Aorta (tissue), 5 donors: ENCODE results near the gene LRMDA. TPM values are rescaled to one million over a fixed set of nuclear protein-coding genes. Genes with fewer than 3 reads are reported as not detected.

Experiments used
- ATAC-seq: fragments of 200-7000 bp; cut with Tn5 transposase; one replicate; pipeline ENCODE4 v1.9.1; 2022; ENCODE audit warnings: moderate library complexity; ENCODE audit not compliant: low FRiP score
- DNase-seq, 2 donors: peaks; one replicate each; pipeline ENCODE4 v3.0.0-alpha.2; 2020
- H3K27ac ChIP-seq, 2 donors: one replicate each; pipeline ENCODE4 v1.5.1; 2013; ENCODE audit warnings: low read length in 2 of 2, mild to moderate bottlenecking in 2 of 2, moderate library complexity in 2 of 2, control low read depth in 1 of 2, inconsistent platforms in 1 of 2, low read depth in 1 of 2
- H3K27me3 ChIP-seq, 2 donors: one replicate each; pipeline ENCODE4 v1.6.1; 2013; ENCODE audit warnings: control low read depth in 1 of 2, low read length in 1 of 2, mild to moderate bottlenecking in 1 of 2, moderate library complexity in 1 of 2; ENCODE audit not compliant: insufficient read depth in 2 of 2, control insufficient read depth in 1 of 2
- H3K36me3 ChIP-seq, 2 donors: one replicate each; pipeline ENCODE4 v1.6.1; 2013; ENCODE audit warnings: control low read depth in 1 of 2, low read length in 1 of 2, mild to moderate bottlenecking in 1 of 2; ENCODE audit not compliant: insufficient read depth in 2 of 2, control insufficient read depth in 1 of 2
- H3K4me1 ChIP-seq, 2 donors: one replicate each; pipeline ENCODE4 v1.6.1; 2013; ENCODE audit warnings: low read length in 2 of 2, control low read depth in 1 of 2, mild to moderate bottlenecking in 1 of 2, moderate library complexity in 1 of 2; ENCODE audit not compliant: insufficient read depth in 2 of 2, control insufficient read depth in 1 of 2
- H3K4me3 ChIP-seq, 2 donors: one replicate each; pipeline ENCODE4 v1.5.1; 2013; ENCODE audit warnings: low read length in 2 of 2, control low read depth in 1 of 2, mild to moderate bottlenecking in 1 of 2
- H3K9me3 ChIP-seq: one replicate; pipeline ENCODE4 v1.6.1; 2013; ENCODE audit warnings: mild to moderate bottlenecking, low read length; ENCODE audit not compliant: control insufficient read depth
- WGBS, 2 donors: extraction: QIAGEN DNeasy Blood & Tissue Kit; methylation state at CpG; one replicate each; pipeline ENCODE4 v1.1.7; 2013; 5-methylcytosine and 5-hydroxymethylcytosine counted together
- intact Hi-C, 2 donors: fragments of 100-400 bp; cut with DNase I; formaldehyde crosslinking; loops; one replicate each; pipeline versions ENCODE4 v1.14.2 to v1.15.0; 2022
- polyA plus RNA-seq, 2 donors: library from polyadenylated mRNA; stranded (reverse); fragments of 200-250 nt; gene quantifications; one replicate each; pipeline ENCODE4 v1.2.3, GENCODE V29; 2013
- total RNA-seq, 2 donors: library from RNA; stranded (reverse); fragmentation: NEBNext Ultra II Directional; extraction: Animal tissue kit (Norgen Biotek cat#: 25700); gene quantifications; one replicate each; pipeline ENCODE4 v1.2.1, GENCODE V29; 2021
- donor health status: healthy with polysubstance abuse.
- donor health status: Bipolar disorder and iron deficiency.
- donor health status: DM: no; HTN: no; CAD: no.
- donor health status: DM: no; HTN: no; CAD: no.
- donor health status: DM: yes; HTN: yes; CAD: no.

LRMDA gene
- total and polyA plus RNA-seq, 4 donors: 7.4 to 25.7 (median 14.7) TPM

- Histone ChIP-seq H3K9me3 (no peaks in the 10 kb centered on the region), H3K27ac (no peak overlapping the region), H3K27me3 (no peaks in the 10 kb centered on the region), H3K36me3 (no peaks in the 10 kb centered on the region), H3K4me3 (no peak overlapping the region), H3K4me1 (peaks cover 0 to 2% of the 10 kb centered on the region in 2 donors)
- ATAC-seq: peak; percentile 86
- intact Hi-C loops: no loop called here
- 32 to 37% methylated on average over 3 of the region's 3 CpGs for WGBS, 2 donors
- DNase-seq: peak in 1 of 2 donors; percentile 72
Observed at GRCh38 chr10:75469006-75469616, 37.7 kb downstream of the LRMDA start.

- no peaks in the 10 kb centered on the region for H3K36me3 ChIP-seq
- no peak overlapping the region for H3K27ac ChIP-seq
- no peak overlapping the region for H3K4me3 ChIP-seq
- no peaks in the 10 kb centered on the region for H3K9me3 ChIP-seq
- peaks cover 0 to 2% of the 10 kb centered on the region in 2 donors for H3K4me1 ChIP-seq
- intact Hi-C loops: no loop called here
- H3K27me3 ChIP-seq: no peaks in the 10 kb centered on the region
- ATAC-seq (peak; percentile 25), DNase-seq (peak in 1 of 2 donors; percentile 48)
- 31 to 32% methylated on average over 4 of the region's 4 CpGs for WGBS, 2 donors
Observed at GRCh38 chr10:75470901-75471300, 39.5 kb downstream of the LRMDA start.

DNA sequence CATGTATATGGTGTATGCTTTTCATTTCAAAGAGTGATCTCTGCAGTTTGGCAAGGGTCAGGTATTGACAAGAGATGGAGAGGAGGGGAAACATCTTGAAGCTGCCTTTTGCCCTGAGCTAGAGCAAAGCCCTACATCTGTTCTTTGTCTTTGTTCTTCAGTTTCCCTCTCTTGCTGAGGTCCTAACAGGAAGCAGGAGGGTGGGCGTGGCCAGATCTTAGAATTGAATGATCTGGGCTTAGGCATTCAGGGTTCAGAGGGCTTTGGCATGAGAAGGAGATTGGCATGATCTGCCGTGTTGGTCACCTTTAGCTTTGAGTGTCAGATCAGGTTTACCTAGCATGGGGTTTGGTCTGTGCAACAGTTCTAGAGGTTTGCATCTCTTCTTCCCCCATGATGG lies 41.3 kb downstream of the LRMDA start:
- H3K27ac ChIP-seq: no peak overlapping the region
- no peak for DNase-seq
- no peak for ATAC-seq
- intact Hi-C loops: no loop called here
- H3K36me3 ChIP-seq: no peaks in the 10 kb centered on the region
- H3K4me1 ChIP-seq: peaks cover 0 to 2% of the 10 kb centered on the region in 2 donors
- no peak overlapping the region for H3K4me3 ChIP-seq
- 96 to 100% methylated on average over 2 of the region's 2 CpGs for WGBS, 2 donors
- H3K9me3 ChIP-seq: no peaks in the 10 kb centered on the region
- H3K27me3 ChIP-seq: no peaks in the 10 kb centered on the region

- Histone ChIP-seq H3K36me3 (no peaks in the 10 kb centered on the region), H3K27me3 (no peaks in the 10 kb centered on the region), H3K4me3 (no peak overlapping the region), H3K9me3 (no peaks in the 10 kb centered on the region), H3K4me1 (peaks cover 0 to 2% of the 10 kb centered on the region in 2 donors), H3K27ac (no peak overlapping the region)
- intact Hi-C loops: no loop called here
- DNase-seq: no peak
- no peak for ATAC-seq
Observed at GRCh38 chr10:75474106-75474505, 42.7 kb downstream of the LRMDA start.

- Histone ChIP-seq H3K4me3 (no peak overlapping the region), H3K27ac (no peak overlapping the region), H3K9me3 (no peaks in the 10 kb centered on the region), H3K27me3 (no peaks in the 10 kb centered on the region), H3K4me1 (no peaks in the 10 kb centered on the region), H3K36me3 (no peaks in the 10 kb centered on the region)
- no peak for ATAC-seq
- 83 to 85% methylated on average over 7 of the region's 7 CpGs for WGBS, 2 donors
- intact Hi-C loops: no loop called here
- DNase-seq: no peak
Observed at GRCh38 chr10:75475460-75476182, 44.2 kb downstream of the LRMDA start.

DNA sequence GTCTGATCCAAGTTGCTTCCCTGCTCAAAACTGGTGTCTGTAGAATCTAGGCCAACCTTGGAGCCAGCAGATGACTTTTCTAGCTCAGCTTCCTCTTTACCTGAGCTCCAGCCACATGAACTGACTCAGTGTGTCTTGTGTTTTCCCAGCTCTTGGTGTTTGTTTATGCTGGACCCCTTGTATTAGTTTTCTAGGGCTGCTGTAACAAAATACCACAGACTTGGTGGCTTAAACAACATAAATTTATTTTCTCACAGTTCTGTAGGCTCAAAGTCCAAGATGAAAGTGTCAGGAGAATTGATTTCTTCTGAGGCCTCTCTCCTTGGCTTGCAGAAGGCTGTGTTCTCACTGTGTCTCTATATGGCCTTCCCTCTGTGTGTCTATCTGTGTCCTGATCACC lies 45.1 kb downstream of the LRMDA start:
- Histone ChIP-seq H3K4me3 (no peak overlapping the region), H3K9me3 (no peaks in the 10 kb centered on the region), H3K36me3 (no peaks in the 10 kb centered on the region), H3K27ac (no peak overlapping the region), H3K4me1 (no peaks in the 10 kb centered on the region), H3K27me3 (no peaks in the 10 kb centered on the region)
- no peak for DNase-seq
- intact Hi-C loops: no loop called here
- no peak for ATAC-seq

DNA sequence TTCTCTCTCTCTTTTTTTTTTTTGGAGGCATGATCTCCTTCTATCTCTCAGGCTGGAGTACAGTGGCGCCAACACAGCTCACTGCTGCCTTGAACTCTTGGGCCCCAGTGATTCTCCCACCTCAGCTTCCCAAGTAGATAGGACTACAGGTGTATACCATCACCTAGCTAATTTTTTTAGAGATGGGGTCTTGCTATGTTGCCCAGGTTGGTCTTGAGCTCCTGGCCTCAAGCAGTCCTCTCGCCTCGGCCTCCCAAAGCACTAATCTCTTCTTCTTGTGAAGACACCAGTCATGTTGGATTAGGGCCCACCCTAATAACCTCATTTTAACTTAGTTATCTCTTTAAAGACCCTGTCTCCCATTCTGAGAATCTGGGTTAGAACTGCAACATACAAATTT lies 45.6 kb downstream of the LRMDA start:
- no peak overlapping the region for H3K27ac ChIP-seq
- no peaks in the 10 kb centered on the region for H3K27me3 ChIP-seq
- ATAC-seq (no peak), DNase-seq (no peak)
- no peaks in the 10 kb centered on the region for H3K4me1 ChIP-seq
- intact Hi-C loops: no loop called here
- no peaks in the 10 kb centered on the region for H3K9me3 ChIP-seq
- no peak overlapping the region for H3K4me3 ChIP-seq
- no peaks in the 10 kb centered on the region for H3K36me3 ChIP-seq
- 100% methylated on average over 3 of the region's 3 CpGs for WGBS, 2 donors

- WGBS, 2 donors: 91% methylated on average over 4 of the region's 4 CpGs
- H3K36me3 ChIP-seq: no peaks in the 10 kb centered on the region
- no peak overlapping the region for H3K4me3 ChIP-seq
- no peaks in the 10 kb centered on the region for H3K27me3 ChIP-seq
- no peaks in the 10 kb centered on the region for H3K4me1 ChIP-seq
- DNase-seq (no peak), ATAC-seq (no peak)
- intact Hi-C loops: no loop called here
- H3K27ac ChIP-seq: no peak overlapping the region
- H3K9me3 ChIP-seq: no peaks in the 10 kb centered on the region
Observed at GRCh38 chr10:75477680-75478079, 46.3 kb downstream of the LRMDA start.

GRCh38 chr10:75480374-75480773 lies 49.0 kb downstream of the LRMDA start:
- WGBS, 2 donors: 97% methylated on average over 3 of the region's 3 CpGs
- no peaks in the 10 kb centered on the region for H3K4me1 ChIP-seq
- no peaks in the 10 kb centered on the region for H3K27me3 ChIP-seq
- H3K27ac ChIP-seq: no peak overlapping the region
- no peak for DNase-seq
- H3K9me3 ChIP-seq: no peaks in the 10 kb centered on the region
- H3K4me3 ChIP-seq: no peak overlapping the region
- intact Hi-C loops: no loop called here
- H3K36me3 ChIP-seq: no peaks in the 10 kb centered on the region
- no peak for ATAC-seq
